Stimulated activated CD4-positive, alpha-beta T cell treated with anti-CD3 and anti-CD28 coated beads, Interleukin-4, amount 100 ng/mL, for 4 hours (primary cell): Measurements from ENCODE around the gene MYLIP.
A peak's percentile ranks its signal among the peaks of the same experiment; 100 is the strongest.

ENCODE experiments used
- DNase-seq, 2 experiments: peaks; one replicate each; pipeline ENCODE4 v3.0.0-alpha.2; 2020

MYLIP gene

DNA sequence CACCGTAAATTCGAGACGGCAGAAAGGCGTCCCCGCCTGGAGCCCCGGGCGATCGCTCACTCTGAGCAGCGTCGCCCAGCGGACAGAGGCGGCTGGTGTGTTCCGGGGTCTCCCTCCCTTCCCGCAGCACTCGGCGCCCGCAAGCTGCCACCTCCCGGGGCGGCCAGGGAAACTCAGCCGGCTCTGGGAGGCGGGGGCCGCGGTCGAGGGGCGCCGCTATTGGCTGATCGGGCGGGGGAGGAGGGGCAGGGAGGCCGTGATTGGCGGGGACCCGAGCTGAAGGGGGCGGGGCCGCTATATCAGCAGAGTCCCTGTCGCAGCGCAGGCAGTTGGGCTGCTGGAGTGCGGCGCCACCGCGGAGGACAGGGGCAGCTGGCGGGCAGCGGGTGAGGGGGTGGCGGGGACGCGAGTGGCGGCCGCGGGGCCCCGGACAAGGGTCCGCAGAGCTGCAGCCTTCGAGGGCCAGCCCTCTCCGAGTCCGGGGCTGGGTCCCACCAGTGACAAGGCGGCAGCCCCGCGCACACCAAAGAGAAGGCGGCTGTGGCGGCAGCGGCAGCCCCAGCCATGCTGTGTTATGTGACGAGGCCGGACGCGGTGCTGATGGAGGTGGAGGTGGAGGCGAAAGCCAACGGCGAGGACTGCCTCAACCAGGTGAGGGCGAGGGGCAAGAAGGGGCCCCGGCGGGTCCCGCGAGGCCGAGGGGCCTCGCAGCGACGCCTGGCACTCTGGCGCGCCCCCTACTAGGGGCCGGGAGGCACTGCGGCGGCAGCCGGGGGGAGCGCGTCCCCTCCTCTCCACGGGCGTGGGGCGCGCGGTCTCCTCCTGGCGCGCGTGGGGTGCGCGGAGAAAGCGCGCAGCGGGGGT lies at the start of gene MYLIP:
Gene MYLIP (plus strand): TSS at position 328 of the 864 bp plus-strand sequence. CDS start 237 bp downstream, at position 565.
- DNase-seq = peak; percentile 96 to 97

DNA sequence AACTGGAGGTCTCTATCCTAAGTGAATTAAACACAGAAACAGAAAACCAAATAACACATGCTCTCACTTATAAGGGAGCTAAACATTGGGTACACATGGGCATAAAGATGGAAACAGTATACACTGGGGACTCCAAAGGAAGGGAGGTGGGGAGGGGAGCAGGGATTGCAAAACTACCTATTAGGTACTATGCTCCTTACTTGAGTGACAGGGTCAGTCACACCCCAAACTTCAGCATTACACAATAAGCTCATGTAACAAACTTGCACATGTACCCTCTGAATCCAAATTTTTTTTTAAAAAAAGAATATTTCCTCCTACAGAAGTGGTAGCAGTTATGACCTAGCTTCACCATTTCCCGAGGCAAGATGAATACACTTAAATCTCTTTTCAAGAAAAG lies 49.5 kb upstream of the MYLIP start:
- no peak for DNase-seq

DNA sequence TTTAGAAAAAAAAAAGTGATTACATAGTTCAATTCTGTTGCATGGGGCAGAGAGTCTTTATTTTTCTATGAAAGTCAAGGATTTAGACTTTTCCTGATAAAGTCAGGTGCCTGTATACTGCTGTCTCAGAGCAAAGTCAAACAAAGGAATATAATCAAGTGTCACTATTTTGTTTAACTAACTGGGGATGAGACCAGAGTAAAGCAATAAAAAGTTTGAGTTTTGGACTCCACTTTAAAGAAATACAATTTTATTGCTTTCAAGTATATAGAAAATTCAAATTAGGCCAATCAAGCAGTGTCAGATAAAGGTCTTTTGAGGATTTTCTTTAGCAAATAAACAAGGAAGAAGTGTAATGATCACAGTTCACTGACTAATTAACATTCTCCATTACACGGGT lies 48.7 kb upstream of the MYLIP start:
- no peak for DNase-seq

DNA sequence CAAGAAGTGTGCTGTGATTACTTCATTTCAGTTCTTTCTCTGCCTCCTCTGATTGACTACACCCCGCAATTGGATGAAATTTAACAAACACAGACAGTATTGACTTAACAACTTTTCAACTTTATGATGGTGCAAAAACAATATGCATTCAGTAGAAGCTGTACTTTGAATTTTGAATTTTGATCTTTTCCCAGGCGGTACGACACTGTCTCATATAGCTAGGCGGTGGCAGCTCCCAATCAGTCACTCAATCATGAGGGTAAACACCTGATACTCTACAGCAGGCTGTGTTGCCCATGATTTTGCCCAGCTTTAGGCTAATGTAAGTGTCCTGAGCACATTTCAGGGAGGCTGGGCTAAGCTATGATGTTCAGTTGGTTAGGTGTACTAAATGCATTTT lies 47.6 kb upstream of the MYLIP start:
- no peak for DNase-seq

DNA sequence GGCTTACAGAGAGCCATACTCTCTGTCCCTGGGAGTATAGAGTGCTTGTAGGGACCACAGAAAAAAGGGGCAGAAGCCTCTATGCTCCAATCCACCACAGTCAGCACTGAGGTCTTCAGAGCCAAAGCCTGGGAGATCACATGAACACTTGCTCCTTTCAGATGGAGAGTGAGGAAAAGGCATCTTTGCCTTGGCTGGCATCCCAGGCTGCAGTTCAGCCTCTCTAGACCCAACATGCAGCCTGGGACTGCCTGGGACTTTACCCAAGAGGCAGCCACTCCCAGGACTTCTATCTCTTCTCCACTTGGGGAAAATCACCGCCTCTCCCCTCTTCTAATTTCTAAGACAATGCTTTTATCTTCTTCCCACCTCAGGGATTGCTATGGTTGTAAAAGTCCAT lies 46.5 kb upstream of the MYLIP start:
- DNase-seq = no peak

DNA sequence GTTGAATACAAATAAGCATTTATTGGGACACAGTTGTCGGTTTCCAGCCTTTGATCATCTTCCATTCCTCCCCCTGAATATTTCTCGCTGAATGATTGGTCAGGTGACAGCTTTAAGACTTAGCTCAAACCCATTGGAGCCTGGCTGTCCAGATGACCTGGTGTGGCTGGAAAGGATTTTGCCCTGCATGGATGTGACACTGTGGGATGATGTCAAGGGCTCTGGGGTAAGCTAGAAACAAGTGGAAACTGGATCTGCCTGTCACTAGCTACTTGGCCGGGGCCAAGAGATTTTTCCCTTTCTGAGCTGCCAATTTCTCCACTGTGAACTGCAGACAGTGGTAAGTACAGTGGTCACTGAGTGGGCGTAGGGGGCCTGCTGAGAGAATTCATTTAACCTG lies 41.9 kb upstream of the MYLIP start:
- DNase-seq = no peak

DNA sequence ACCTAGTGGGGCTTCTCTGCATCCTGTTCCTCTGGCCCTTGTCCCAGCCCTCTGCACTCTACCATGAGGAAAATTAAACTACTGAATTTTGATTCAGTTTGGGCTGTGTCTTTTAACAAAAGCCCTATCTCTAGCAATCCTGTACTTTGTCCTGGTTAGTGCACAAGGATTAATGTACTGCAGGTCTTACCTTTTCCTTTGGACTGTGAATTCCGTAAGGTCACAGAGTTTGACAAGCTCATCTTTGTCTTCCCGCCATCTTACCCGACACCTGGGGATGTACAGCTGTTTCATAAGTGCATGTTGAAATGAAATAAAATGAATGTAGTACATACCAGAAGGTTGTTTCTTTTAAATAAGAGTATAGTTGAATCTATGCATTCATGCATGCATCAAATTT lies 41.5 kb upstream of the MYLIP start:
- no peak for DNase-seq

DNA sequence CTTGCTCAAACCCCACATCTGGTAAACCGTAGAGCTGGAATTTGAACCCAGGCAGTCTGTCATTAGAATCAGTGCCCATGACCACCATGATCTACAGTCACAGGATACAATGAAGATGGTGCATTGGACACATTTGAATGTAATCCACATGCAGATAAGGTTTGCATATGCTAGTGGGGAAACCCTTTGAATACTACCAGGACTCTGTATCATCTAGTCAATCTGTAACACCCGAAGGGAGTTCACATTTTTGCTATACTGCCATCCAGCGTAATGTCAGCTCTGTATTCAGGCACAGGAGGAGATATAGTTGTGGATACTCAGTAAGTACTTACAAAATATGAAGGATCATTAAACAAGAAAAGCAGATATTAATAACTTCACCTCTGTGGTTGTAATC lies 40.5 kb upstream of the MYLIP start:
- no peak for DNase-seq

DNA sequence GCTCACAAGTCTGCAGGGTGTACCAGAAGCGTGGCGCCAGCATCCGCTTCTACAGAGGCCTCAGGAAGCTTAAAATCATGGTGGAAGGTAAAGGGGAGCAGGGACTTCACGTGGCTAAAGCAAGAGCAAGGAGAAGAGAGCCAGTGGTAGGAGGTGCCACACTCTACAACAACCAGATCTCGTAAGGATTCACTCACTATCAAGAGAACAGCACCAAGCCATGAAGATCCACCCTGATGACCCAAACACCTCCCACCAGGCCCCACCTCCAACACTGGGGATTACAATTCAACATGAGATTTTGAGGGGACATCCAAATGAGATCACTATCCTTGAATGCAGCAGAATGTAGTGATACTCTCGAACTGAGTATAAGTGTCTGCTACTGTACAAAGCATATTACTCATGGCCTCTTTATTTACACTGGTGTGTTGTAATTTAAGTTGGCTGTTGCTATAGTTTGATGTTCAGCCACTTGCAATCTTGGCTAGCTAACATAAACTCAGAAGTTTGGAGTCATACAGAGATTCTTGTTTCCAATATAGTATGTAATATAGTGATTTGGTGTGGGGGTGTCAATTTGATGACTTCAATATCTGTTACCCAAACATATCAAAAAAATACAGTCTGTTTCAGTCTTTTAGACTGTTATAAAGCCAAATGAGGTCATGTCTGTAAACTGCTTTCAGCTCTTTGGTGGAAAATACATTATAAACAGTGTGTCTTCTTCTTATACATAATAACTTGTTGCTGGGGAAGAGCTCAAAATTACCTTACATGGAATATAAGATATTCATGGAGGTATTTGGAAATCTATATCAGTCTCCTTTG lies 39.4 kb upstream of the MYLIP start:
- no peak for DNase-seq

DNA sequence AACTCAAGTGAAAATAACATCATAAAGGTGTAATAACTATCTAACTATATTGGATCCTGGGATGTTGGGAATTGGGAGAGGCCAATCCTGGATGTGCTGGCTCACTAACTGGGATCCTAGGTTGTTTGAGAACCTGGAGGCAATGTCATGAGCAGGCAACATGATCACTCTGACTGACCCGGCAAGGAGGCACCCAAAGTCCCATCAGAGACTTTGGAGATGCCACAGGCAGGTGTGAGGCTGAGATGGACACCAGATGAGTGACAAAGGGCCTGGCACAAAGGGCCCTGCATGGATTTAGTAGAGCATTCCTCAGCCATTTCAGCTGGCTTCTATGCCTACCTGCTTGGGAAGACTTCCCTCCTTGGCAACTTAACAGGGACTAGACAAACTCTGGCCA lies 38.4 kb upstream of the MYLIP start:
- no peak for DNase-seq

DNA sequence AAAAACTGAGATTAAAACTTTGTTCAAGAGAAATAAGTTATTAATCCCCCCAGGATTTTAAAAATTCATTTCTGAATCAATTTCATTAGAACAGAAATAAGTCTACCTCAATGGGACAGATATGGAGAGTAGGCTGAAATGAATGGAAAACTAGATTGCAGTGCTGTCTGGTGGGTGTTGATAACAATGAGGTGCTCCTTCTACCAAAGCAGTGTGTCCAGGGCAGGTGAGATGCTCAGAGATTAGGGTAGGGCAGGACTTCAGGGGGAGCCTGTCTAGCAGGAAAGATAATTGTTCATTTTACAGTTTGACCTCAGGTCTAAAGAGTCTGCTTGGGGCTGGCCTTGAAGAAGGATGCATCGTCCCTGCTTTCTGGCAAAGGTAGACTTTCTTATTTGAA lies 38.0 kb upstream of the MYLIP start:
- DNase-seq = no peak

DNA sequence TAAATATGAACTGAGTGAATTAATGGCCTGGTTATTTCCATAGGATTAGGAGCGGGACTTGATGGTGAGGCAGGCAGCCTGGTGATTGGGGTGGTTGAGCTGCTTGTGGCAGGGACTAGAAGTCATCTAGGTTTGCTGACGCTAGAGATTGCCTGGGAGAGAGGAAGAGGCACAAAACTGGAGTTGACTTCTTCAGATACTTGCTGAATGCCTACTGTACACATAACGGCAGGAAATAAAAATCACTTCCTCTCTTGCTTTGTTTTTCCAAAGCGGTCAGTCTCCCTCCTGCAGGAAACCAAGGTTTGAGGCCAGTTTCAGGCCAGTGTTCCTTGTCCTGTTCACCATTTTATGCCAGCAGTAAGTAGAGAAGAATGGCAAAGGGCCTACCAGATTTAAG lies 36.7 kb upstream of the MYLIP start:
- no peak for DNase-seq

DNA sequence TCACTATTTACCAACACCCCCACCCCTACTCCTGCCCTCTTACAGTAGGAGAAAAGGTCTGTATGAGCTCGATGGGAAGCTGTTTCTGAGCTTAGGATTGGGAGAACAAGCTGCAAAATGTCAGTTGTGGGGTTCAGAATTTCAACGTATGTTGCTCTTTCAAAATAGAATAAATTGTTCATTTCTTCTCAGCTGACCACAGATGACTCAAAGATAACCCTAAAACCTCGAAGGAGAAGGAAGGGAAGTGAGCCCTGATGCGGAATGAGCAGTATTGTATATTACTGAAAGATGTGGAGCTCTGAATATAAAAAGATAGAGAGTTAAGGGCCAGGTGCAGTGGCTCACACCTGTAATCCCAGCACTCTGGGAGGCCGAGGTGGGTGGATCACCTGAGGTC lies 35.9 kb upstream of the MYLIP start:
- DNase-seq = no peak

DNA sequence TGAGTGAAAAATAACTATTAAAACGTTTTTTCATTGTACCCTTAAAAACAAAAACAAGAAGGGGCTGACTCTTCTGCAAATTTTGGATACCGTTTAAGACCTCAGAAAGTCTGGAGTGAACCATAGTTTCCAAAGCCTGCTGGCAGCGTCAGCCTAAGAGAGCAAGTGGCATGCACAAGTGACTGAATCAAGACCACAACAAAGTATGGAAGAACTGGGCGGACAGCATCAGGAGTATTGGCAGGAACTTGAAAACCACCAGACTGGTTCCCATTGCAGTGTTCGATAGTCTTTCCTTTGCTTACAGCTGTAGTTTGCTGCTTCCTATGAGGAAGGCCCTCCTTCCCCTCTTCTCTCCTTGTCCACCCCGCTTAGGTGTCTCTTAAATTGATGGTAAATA lies 33.7 kb upstream of the MYLIP start:
- no peak for DNase-seq

DNA sequence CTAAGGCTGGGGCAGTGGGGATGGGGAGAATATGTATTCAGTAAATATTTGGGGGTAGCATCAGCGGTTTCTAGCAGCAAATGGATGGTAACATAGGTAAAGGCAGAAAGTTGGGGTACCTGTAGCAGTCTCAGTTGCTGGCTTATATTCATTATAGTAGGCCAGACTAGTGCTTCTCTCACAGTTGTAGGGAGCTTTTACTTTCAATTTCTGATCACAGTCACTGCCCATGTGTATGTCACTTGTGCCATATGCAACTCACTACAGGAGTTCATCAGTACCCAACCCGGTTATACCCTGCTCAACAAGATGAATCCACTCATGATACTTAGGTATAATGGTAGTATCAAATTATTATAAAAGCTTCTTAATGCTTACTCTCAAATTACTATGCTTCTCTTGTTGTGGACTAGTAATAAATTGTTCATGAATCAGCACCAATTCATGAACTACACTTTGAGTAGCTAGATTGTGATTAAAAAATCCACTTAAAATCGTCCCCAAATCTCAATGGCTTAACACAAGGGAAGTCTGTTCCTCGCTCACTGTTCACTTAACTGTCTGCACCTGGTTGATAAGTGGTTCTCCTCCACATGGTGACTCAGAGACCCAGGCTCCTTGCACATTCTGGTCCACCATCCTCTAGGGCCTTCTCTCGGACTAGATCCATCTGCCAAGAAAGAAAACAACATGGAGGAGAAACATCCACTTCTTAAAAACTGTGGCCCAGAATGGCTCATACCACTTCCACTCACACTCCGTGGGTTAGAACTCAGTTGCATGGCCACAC lies 31.3 kb upstream of the MYLIP start:
- DNase-seq = no peak

DNA sequence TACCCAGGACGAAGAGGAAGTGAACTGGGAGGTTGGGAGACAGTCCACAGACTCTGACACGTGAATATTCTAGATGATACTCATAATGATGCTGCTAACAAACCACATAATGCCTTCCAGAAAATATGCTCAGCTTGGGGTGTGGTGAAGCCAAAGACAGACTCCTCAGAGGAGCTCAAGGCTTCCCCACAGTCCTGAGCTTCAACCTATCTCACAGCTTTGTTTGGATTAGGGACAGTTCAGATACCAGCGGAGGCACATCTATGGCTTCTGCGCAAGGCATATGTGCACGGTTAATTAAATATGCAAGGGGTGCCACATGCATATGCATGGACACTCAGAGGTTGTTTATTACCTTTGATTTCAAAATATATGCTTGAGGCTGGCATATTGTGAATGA lies 30.7 kb upstream of the MYLIP start:
- no peak for DNase-seq

DNA sequence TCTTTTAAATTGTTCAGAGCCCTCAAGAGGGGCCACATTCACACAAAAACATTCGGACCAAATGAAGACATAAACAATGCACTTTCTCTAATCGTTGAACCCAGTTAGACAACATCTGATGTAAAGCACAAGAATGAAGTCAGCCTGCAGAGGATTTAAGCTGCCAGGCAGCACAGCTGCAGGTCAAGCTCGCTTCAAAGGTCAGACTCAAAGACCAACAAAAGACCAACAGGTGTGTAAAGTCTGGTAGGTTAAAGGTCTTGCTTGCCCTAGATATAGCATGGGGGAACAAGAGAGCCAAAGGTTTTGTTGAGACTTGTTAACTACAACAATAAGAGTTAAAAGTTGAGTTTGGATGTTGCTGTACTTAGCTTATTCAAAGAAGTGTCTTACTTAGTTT lies 26.7 kb upstream of the MYLIP start:
- DNase-seq = no peak

DNA sequence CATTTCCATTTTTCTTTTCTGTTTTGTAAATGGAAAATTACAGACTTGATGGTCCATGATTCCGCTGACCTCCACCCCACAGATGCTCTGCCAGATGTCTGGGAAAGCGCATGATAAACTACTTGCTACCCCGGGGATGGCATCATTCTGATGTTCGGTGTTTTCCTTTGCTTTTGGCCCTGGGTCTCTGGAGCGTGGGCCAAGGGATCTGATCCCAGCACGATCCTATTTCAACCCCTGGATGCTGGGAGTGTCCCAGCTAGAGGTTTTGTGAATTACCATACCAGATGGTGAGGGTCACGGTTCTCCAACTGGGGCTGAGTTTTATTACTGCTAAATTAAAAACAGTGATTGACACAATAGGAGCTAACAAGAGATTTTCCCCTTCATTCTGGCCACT lies 25.2 kb upstream of the MYLIP start:
- no peak for DNase-seq

DNA sequence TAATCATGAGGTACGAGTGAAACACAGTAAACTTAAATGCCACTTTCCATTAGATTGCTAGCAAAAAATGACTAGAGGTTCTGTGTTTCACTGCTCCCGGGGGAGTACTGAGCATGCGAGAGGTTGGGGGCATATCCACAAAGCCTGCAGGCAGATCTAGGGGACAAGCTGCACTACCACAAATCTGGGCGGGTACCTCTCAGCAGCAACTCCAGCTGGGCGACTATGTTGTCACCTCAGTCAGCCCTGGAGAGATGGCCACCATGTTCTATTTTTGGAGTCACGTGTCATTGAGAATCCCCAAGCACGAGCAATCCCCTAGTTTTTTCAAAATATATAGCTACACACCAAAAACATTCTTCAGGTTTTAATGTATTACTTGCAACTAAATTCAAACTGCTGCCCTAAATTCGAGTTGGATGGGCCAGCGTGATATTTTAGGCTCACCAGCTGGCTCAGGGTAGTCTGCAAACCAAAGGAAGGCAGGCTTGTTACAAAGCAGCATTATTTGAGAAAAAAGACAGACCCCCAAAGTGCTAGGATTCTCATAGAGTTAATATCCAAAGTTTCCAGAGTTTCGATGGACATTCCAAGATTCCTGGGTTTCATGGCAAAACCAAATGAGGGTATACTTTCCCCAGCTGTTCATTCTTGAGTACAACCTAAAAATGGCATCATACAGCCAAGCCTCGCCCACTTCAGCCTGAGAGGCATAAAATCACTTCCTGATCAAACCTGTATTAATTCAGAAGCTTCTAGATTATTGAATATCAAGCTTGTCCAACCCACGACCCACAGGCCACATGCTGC lies 24.1 kb upstream of the MYLIP start:
- DNase-seq = no peak

DNA sequence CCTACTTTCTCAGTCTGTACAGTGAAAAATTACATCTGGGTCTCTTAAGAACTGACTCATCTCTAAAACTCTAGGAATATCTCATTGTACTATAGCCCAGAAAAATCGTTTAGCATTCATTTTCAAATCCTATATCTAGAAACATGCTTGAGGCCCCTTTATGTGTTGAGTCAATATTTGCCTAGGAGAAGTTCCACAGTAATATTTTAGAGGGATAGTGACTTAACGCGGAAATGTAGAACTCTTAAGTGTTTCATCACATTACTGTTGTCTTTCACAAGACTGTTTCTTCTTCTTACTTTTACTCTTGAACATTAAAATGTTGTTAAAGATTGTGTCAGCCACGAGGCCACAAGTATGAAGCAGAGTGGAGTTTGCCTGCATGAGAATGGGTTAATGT lies 23.0 kb upstream of the MYLIP start:
- DNase-seq = no peak

DNA sequence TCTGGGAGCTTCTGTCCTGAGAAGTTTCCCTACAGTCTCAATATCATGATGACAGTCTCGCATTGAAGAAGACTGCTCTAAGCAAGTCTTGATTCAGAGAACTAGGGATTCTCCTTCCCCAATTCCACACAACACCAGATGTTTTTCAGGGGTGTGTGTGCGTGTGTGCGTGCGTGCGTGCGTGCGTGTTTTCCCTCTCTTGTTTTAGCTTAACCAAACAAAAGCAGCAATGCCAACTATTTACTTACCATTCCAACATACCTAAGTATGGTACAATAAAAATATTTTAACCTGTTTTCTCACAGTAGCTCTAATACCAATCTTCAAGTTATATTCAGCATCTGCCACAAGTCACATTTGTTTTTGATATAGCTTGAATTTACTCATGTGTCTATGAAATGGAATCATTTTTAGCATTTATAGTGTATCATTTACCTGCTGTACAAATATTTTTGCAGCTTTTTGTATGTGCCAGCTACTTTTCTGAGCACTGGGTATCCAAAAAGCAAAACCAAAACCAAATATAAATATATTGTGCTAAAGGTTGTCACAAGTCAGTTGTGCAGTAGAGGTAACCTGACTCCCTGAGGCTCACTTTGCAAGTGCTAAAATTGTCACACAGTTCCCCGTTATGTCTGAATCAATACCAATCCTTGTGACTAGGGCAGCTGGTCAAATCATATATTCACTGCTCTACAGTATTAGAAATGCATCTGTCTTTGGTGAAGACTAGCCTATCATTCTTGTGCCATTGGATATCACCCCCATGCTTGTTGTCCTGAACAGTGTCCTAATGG lies 21.7 kb upstream of the MYLIP start:
- no peak for DNase-seq

DNA sequence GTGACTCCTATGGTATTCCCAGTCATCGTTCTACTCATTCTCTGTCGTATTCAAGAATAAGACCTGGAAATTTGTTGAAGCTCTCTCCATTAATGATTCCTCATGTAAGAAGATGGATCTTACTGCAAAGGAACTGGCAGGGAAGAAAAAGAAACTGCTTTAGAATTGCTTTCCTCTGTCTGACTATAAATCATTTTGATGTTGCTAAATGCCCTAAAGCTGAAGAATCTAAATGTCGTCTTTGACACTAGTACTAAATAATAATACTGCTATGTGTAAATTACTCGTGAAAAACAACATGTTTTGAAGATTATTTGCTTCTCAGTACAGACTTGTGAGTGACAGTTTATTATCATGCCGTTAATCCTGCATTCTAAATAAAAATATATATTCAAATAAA lies 20.5 kb upstream of the MYLIP start:
- no peak for DNase-seq
